ENCODE measurements around the gene SIX1. TPM values are rescaled to one million over a fixed set of nuclear protein-coding genes. Genes with fewer than 3 reads are reported as not detected.

The SIX1 gene
- total and polyA plus RNA-seq, 2 of the 13 experiments (the other 11 are each of a cell fraction or from before 2014, with no cell fraction given) = 1.7 to 6.5 TPM

GRCh38 chr14:60644666-60645065 is 4.6 kb downstream of the SIX1 start:
- FAIRE-seq (no peak), DNase-seq (ENCODE audit: low spot score) (no peak), ATAC-seq (no peak)
- ChIA-PET POLR2A (no interaction called here), CTCF (ENCODE audit: low intra/inter-chr PET ratio, low total read pairs) (no interaction called here)
- Histone ChIP-seq H3K4me3 (replicated peaks in 1 of 3; ENCODE audit: insufficient read depth in 1 of 3, low read depth in 2 of 3, low read length in 3 of 3) (no peak overlapping the region), H3K79me2 (ENCODE audit: insufficient read depth, low read length) (peaks cover 44% of the 10 kb centered on the region), H3K27ac (ENCODE audit: extremely low read length, insufficient read depth, low read length) (peak overlapping the region; percentile 18), H4K20me1 (ENCODE audit: insufficient read depth, low read length) (no peaks in the 10 kb centered on the region), H2AFZ (ENCODE audit: low read length) (no peak overlapping the region), H3K4me1 (ENCODE audit: insufficient read depth, low read length) (peaks cover 37% of the 10 kb centered on the region), H3K27me3 (ENCODE audit: control insufficient read depth in 1 of 2, insufficient read depth in 2 of 2, low read length in 2 of 2) (no peaks in the 10 kb centered on the region), H3K9ac (ENCODE audit: insufficient read depth, low read depth, low read length) (no peak overlapping the region), H3K4me2 (ENCODE audit: low read depth, low read length) (no peak overlapping the region), H3K36me3 (replicated peaks in 1 of 2; ENCODE audit: control insufficient read depth in 1 of 2, insufficient read depth in 2 of 2, low read length in 2 of 2) (no peaks in the 10 kb centered on the region), H3K9me3 (ENCODE audit: low read length) (no peaks in the 10 kb centered on the region)
- in situ Hi-C loops (cut with HindIII; ENCODE audit: extremely low pct_ligation_motif_present, low pct_unique_long_range_greater_than_20kb) (no loop called here), intact Hi-C loops (cut with micrococcal nuclease; ENCODE audit: unreplicated experiment) (loop anchor here (5.0 kb wide), 2 partner anchors 173 to 383 kb away; no protein-coding TSS in a partner anchor)
- 94% methylated on average over 1 of the region's 1 CpG for WGBS (ENCODE audit: low lambda C conversion rate)
- BruUV-seq (replicated peaks) = no TSS peak
- TF ChIP-seq HNF1A (IDR thresholded peaks at IDR 0.05; ENCODE audit: low read depth) = no peak
- no peak for TF ChIP-seq HNF1A (CRISPR knock-in tag; IDR thresholded peaks at IDR 0.05; ENCODE audit: borderline replicate concordance)
- no peak for TF ChIP-seq CENPBD1 (CRISPR knock-in tag; IDR thresholded peaks at IDR 0.05; ENCODE audit: borderline replicate concordance, low read depth)
- TF ChIP-seq ZNF142 (CRISPR knock-in tag; IDR thresholded peaks at IDR 0.05) = no peak
- no peak for TF ChIP-seq MAZ (IDR thresholded peaks at IDR 0.05; ENCODE audit: borderline replicate concordance, low read depth, low read length)
- TF ChIP-seq MAZ (CRISPR knock-in tag; IDR thresholded peaks at IDR 0.05; ENCODE audit: low read depth) = no peak
- TF ChIP-seq PRDM15 (CRISPR knock-in tag; IDR thresholded peaks at IDR 0.05) = no peak
- TF ChIP-seq MEF2D (CRISPR knock-in tag; IDR thresholded peaks at IDR 0.05) = no peak
